Immature natural killer cell (primary cell): Measurements from ENCODE around the gene CASZ1. TPM values are rescaled to one million over a fixed set of nuclear protein-coding genes. Genes with fewer than 3 reads are reported as not detected.

Experiments
- DNase-seq, 3 donors: peaks; one replicate each; pipeline ENCODE4 v3.0.0; 2022; ENCODE audit warnings: mixed read lengths in 1 of 3
- H3K27ac Mint-ChIP-seq, 6 donors: one replicate each; pipeline ENCODE4 v1.8.0; 2020; ENCODE audit warnings: mixed read lengths in 6 of 6, mild to moderate bottlenecking in 5 of 6, inconsistent platforms in 4 of 6, moderate library complexity in 3 of 6
- H3K27me3 Mint-ChIP-seq, 3 donors: one replicate each; pipeline ENCODE4 v1.8.0; 2020 to 2021; ENCODE audit warnings: low read depth in 3 of 3, mild to moderate bottlenecking in 3 of 3, mixed read lengths in 3 of 3, moderate library complexity in 3 of 3, inconsistent platforms in 1 of 3
- H3K36me3 Mint-ChIP-seq, 3 donors: one replicate each; pipeline ENCODE4 v1.8.0; 2020; ENCODE audit warnings: mixed read lengths in 3 of 3, inconsistent platforms in 2 of 3, mild to moderate bottlenecking in 2 of 3
- H3K4me1 Mint-ChIP-seq, 2 donors: one replicate each; pipeline ENCODE4 v1.8.0; 2020; ENCODE audit warnings: inconsistent platforms in 2 of 2, mild to moderate bottlenecking in 2 of 2, mixed read lengths in 2 of 2, moderate library complexity in 1 of 2
- H3K4me3 Mint-ChIP-seq, 5 donors: one replicate each; pipeline ENCODE4 v1.8.0; 2020; ENCODE audit warnings: mild to moderate bottlenecking in 5 of 5, mixed read lengths in 5 of 5, inconsistent platforms in 3 of 5, moderate library complexity in 3 of 5
- H3K9me3 Mint-ChIP-seq, 6 donors: one replicate each; pipeline ENCODE4 v1.8.0; 2020; ENCODE audit warnings: mild to moderate bottlenecking in 6 of 6, mixed read lengths in 6 of 6, inconsistent platforms in 4 of 6, moderate library complexity in 3 of 6
- polyA plus RNA-seq, 3 donors: library from polyadenylated mRNA; unstranded; fragments of 300-500 nt; fragmentation: Illumina TruSeq; gene quantifications; one replicate each; pipeline ENCODE4 v1.2.3, GENCODE V29; 2021

The CASZ1 gene
- polyA plus RNA-seq, 3 donors from 2014 or later: 1.0 to 6.5 (median 1.9) TPM

DNA sequence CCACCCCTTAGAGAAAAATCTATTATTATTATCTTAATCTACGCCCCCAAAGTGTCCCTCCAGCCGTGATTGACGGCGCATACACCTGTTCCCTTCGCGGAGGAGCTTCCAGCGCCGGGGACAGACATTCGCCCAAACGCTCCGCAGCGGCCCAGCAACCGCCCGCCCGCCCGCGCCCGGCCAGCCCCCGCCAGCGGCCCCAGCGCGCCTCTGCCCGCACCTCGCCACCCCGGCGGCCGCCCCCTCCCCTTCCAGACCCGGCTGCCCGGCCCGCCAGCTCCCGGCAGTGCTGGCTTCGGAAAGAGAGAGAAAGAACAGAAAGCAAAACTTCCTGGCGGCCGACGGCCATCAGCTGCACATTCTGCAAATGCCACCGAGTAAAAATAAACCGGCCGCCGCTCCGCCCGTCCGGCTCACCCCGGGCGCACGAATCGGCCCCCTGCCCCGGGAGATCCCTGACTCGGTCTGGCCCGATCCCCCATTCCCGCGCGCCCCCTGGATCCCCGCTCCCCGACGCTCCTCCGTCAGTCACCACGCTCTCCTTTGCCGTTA, 1.6 kb downstream of the CASZ1 start:
- H3K27me3 Mint-ChIP-seq: peaks cover 5 to 13% (median 8%) of the 10 kb centered on the region in 3 donors
- peaks cover 6 to 11% of the 10 kb centered on the region in 2 donors for H3K4me1 Mint-ChIP-seq
- H3K4me3 Mint-ChIP-seq: peak overlapping the region in 4 of 5 donors; percentile 50 to 67 (median 64)
- H3K9me3 Mint-ChIP-seq: peaks cover 0 to 2% (median 0%) of the 10 kb centered on the region in 6 donors
- H3K36me3 Mint-ChIP-seq: no peaks in the 10 kb centered on the region
- DNase-seq: no peak
- H3K27ac Mint-ChIP-seq: no peak overlapping the region

DNA sequence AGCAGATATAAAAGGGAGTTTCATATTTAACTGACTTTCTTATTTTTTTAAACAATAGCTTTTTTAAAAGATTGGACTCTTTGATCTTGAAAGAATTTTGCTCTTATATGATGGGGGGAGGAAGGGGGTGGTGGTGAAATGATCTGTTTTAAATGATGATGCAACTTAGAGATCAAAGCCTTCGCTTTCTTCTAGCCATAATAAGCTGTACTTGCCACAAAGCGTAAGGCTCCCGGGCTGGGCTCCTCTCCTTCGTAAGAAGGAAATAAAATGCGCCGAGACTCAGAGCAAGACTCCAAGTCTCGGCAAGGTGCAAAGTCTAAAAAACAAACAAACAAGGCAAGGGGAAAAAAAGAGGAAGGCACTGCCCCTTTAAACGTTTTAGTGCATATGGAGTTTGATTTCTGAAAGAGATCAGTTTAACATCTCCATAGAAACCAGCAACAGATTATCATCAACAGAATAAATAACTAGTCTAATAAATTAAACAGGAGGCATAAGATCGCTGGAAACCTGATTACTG, 3.3 kb downstream of the CASZ1 start:
- H3K27ac Mint-ChIP-seq: no peak overlapping the region
- no peaks in the 10 kb centered on the region for H3K36me3 Mint-ChIP-seq
- H3K4me1 Mint-ChIP-seq: peaks cover 6 to 11% of the 10 kb centered on the region in 2 donors
- DNase-seq: no peak
- H3K9me3 Mint-ChIP-seq: peaks cover 0 to 2% (median 0%) of the 10 kb centered on the region in 6 donors
- H3K27me3 Mint-ChIP-seq: peaks cover 5 to 13% (median 8%) of the 10 kb centered on the region in 3 donors
- peak overlapping the region in 4 of 5 donors; percentile 1 to 46 (median 12) for H3K4me3 Mint-ChIP-seq

DNA sequence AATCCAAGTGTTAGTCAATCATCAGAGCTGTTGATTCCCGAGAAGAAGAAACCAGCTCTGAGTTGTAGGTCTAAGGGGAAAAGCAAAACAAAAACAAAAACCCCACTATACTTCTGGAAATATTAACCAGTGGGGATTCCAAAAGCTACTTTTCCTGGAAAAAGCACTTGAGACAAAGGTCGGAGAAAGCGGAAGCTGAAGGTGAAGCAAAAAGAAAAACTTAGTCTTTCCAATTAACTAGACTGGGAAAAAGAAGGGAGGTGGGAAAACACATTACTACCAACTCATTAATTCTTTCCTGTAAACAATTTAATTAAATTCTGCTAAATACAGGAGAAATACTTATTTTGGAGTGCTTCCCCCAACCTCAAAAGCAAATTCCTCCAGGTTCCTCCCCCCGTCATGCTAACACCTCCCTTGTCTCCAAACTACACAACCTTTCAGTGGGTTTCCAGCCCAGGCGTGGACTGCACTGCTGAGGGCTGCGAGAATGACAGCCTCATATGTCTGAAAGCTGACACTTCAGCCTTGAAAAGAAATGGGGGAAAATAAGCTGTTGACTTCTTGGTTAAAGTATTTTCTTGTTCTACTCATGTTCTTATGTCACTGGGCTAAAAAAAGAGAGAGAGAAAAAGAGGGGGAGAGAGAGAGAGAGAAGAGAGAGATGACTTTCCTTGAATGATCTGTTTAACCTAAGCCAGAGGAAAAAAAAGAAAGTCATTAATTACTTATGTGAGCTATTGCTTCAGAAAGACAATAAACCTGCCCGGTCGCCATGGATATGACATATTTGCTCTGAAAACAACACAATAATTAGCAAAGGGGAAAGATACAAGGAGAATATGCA, 5.1 kb downstream of the CASZ1 start:
- Mint-ChIP-seq H3K27me3 (peaks cover 0 to 9% (median 8%) of the 10 kb centered on the region in 3 donors), H3K27ac (no peak overlapping the region), H3K4me1 (peaks cover 6 to 11% of the 10 kb centered on the region in 2 donors), H3K9me3 (peaks cover 0 to 2% (median 0%) of the 10 kb centered on the region in 6 donors), H3K4me3 (no peak overlapping the region), H3K36me3 (no peaks in the 10 kb centered on the region)
- no peak for DNase-seq

DNA sequence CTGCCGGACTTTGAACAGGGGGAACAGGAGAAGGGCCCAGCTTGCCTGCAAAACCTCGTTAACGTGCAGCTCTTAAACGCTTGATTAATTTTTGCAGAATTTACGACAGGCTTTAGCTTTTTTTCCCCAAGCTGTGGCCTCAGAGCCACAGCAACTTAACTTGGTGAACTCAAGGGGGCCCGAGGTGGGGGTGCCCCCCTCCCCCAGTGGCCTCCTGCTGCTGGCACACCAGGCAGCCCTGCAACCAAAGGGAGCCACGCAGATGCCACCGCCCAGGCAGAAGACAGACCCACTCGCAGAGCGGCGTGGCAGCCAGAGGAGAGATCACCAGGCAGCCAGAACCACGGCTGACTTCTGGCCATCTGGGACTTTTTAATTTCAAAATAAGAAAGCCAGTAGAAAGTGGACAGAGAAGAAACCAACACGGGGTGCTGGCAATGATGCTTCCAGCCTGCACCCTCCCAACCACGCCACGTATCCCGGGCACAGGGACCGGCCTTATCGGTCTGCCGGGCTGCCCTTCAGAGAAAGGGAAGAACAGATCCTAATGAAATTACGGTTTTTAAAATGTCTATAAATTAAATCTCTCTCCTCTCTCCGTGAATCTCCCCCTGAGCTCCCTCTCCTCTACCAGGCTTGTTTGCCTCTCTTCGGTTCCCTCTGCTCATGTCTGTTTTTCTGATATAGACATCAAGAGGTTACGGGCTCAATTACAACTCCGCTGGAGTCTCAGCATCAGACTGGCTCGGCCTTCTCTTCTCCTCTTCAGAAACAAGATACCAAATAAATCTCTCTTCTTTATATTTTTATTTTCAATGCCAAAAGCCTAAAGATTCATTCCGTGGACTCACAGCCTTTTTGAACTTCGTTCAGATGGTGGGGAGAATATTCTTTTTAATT, 6.4 kb downstream of the CASZ1 start:
- Mint-ChIP-seq H3K27ac (no peak overlapping the region), H3K4me1 (peaks cover 6 to 9% of the 10 kb centered on the region in 2 donors), H3K9me3 (peaks cover 0 to 2% (median 0%) of the 10 kb centered on the region in 6 donors), H3K27me3 (peaks cover 0 to 9% (median 7%) of the 10 kb centered on the region in 3 donors), H3K36me3 (no peaks in the 10 kb centered on the region), H3K4me3 (no peak overlapping the region)
- DNase-seq: no peak

DNA sequence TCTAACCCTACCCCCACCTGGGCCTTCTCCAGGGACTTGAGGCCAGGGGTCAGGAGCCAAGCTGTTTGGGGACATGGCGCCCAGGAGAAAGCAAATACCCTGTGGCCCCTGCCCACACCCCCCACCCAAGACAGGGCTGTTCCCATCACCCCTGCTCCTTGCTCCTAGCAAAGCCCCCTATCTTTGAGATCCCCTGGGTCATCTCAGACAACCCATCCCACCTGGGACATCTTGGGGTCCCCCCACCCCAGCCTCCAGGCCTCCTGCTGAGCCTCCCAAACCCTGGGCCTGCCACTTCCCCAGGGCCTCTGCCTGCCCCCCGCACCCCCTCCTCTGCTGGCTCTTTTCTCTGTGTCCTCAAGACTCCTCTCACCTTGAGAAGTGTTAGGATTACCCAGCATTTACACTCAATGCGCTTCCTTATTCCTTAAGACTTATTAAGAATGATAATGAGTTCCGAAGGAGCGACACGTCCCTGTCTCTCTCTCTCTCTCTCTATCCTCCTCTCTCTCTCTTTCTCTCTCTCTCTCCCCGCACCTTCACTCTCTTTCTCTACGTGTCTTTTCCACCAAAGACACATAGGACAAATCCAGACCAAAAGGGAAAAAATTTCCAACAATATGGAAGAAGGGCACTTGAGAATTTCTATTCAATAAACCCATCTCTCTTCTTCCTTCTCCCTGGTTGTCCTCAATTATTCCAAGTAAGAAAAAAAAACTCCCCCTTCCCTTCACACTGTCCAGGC, 7.2 kb downstream of the CASZ1 start:
- H3K9me3 Mint-ChIP-seq: peaks cover 0 to 2% (median 0%) of the 10 kb centered on the region in 6 donors
- H3K27ac Mint-ChIP-seq: no peak overlapping the region
- DNase-seq: no peak
- peaks cover 6 to 7% of the 10 kb centered on the region in 2 donors for H3K4me1 Mint-ChIP-seq
- no peaks in the 10 kb centered on the region for H3K36me3 Mint-ChIP-seq
- H3K4me3 Mint-ChIP-seq: no peak overlapping the region
- H3K27me3 Mint-ChIP-seq: peaks cover 0 to 11% (median 7%) of the 10 kb centered on the region in 3 donors

DNA sequence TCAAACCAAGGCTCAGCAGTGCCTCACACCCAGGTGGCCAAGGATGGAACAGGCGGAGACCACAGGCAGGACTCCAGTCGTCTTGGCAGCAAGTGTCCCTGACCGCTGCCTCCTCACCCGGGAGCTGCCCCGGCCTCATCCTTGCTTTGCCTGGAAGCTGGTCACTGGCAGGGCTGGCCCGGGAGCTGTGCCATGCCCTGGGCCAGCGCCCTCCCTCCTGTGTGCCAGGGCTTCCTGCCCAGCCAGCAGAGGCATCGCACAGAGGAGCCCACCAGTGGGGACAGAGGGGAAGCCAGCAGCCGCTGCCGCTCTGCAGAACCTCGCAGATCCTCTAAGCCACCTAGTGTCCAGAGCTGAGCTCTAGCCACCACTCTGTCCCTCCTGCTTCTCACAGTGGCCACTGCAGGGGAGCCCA, 7.8 kb downstream of the CASZ1 start:
- Mint-ChIP-seq H3K27me3 (peaks cover 0 to 10% (median 9%) of the 10 kb centered on the region in 3 donors), H3K4me1 (peaks cover 4 to 6% of the 10 kb centered on the region in 2 donors), H3K36me3 (no peaks in the 10 kb centered on the region), H3K9me3 (peaks cover 0 to 2% (median 0%) of the 10 kb centered on the region in 6 donors), H3K4me3 (no peak overlapping the region), H3K27ac (no peak overlapping the region)
- no peak for DNase-seq

DNA sequence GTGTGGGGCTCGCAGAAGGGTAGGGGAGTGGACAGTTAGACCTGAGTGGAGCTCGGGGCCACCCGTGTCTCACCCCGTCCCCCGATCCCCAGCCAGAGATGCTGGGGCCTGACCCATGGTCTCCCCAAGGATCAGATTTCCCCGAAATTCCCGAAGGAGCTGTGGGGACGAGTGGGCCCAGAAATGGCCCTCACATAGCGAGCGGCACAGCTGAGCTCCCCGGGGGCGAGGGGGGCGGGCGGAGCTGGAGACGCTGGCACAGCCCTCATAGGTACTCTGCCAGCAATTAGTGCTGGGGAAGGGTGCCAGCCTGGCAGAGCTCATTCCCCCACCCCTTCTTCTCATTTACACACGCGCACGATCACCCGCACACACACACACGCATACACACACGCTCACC, 9.2 kb downstream of the CASZ1 start:
- no peaks in the 10 kb centered on the region for H3K4me1 Mint-ChIP-seq
- no peak for DNase-seq
- no peaks in the 10 kb centered on the region for H3K9me3 Mint-ChIP-seq
- no peaks in the 10 kb centered on the region for H3K36me3 Mint-ChIP-seq
- no peak overlapping the region for H3K27ac Mint-ChIP-seq
- H3K4me3 Mint-ChIP-seq: no peak overlapping the region
- peaks cover 0 to 5% (median 5%) of the 10 kb centered on the region in 3 donors for H3K27me3 Mint-ChIP-seq

DNA sequence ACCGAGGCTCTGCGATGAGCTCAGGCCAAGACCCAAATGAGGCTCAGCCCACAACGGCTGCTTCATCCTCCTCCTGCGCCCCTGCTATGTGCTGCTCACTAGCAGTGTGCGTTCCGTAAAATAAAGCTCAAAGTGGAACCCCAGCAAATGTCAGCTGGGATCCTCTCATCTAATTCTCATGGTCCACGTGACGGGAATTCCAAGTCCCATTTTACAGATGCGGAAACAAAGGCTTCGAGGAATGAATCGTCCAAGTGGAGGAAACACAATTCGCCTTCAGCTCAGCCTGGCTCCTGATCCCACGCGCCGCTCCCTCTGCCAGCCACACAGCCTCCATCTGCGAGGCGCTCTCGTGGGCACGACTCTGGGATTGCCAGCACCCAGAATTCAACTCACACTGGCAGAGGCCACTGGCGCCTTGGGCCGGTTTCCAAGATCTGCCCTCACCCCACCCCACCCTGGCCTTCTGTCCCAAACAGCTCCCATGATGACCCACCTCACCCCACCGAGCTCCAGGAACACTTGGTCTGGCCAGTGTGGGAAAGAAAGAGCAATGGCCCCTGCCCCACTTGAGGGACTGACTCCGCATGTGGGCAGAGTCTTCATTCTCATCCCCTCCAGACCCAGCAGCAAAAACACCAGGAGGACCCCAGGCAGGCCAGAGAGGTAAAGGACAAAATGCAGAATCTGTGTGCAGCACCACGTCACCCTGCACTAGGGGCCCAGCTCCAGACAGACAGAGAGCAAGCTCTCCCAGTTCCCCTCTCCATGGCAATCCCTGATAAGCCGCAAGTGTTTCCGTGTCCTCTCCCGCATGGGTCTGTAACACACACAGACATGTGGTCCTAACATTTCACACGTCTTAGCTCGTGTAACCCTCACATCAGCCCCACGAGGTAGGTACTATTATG, 10.5 kb downstream of the CASZ1 start:
- no peak overlapping the region for H3K4me3 Mint-ChIP-seq
- no peaks in the 10 kb centered on the region for H3K36me3 Mint-ChIP-seq
- H3K9me3 Mint-ChIP-seq: no peaks in the 10 kb centered on the region
- DNase-seq: no peak
- H3K4me1 Mint-ChIP-seq: no peaks in the 10 kb centered on the region
- peaks cover 0 to 5% (median 5%) of the 10 kb centered on the region in 3 donors for H3K27me3 Mint-ChIP-seq
- H3K27ac Mint-ChIP-seq: no peak overlapping the region

DNA sequence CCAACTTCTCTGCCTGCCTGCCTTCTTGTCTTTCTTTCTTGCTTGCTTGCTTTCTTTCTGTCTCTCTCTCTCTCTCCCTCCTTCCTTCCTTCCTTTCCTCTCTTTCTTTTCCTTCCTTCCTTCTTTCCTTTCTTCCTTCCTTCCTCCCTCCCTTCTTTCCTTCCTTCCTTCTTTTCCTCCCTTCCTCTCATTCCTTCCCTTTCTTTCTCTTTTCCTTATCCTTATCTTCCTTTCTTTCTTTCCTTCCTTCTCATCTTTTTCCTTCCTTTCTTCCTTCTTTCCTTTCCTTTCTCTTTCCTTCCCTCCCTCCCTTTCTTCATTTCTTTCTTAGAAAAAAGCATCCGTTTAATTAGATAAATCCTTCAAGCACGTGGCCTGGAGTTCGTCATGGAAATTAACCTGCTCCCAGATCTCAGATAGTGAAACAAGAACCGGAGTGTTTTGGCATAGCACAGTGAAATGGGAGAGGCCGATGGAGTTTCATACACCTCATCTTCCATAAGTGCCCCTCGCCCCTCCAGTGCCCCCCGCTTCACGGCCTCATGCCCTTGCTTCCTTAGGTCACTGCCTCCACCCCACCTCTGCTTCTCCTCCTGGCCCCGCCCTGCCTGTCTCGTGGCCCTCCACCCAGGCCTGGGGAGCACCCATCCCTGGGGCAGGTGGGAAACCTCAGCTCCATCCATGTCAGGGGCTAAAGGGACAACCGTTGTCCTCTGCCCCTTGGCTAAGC, 11.3 kb downstream of the CASZ1 start:
- H3K27me3 Mint-ChIP-seq: peaks cover 0 to 5% (median 5%) of the 10 kb centered on the region in 3 donors
- H3K4me3 Mint-ChIP-seq: no peak overlapping the region
- no peak overlapping the region for H3K27ac Mint-ChIP-seq
- DNase-seq: no peak
- no peaks in the 10 kb centered on the region for H3K36me3 Mint-ChIP-seq
- H3K4me1 Mint-ChIP-seq: no peaks in the 10 kb centered on the region
- no peaks in the 10 kb centered on the region for H3K9me3 Mint-ChIP-seq

DNA sequence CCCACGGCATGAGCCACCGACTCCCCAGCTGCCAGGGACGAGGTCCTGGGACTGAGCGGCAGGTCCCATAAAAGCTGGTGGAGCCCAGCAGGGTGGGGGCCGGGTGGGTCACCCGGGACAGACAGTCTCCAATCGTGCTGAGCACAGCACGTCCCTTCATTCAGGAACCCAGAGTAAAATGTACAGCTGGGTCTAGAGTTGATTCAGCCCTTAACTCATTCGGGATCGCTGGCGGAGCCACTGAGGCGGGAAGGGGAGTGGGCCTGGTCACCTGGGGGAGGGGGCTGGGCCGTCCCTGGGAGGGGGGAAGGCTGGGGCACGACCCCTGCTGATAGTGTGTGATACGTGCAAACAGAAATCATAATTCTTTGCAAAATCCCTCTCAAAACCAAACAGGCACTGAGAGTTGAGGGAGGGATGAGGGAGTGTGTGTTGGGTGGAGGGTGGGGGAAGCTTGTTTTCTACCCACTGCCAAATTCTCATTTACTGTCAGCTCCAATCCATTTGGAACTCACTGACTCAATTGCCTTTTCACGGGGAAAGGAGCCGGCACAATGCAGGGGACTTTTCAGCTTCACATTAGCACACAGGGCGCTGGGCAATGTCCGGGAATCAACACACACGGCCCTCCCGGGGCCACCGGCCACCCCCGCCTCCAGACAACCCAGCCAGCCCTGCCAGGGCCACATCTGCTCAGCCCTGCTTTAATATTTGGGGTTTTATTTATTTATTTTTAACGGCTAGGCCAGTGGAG, 13.8 kb downstream of the CASZ1 start:
- no peaks in the 10 kb centered on the region for H3K36me3 Mint-ChIP-seq
- no peak for DNase-seq
- H3K27ac Mint-ChIP-seq: no peak overlapping the region
- H3K4me1 Mint-ChIP-seq: no peaks in the 10 kb centered on the region
- no peaks in the 10 kb centered on the region for H3K9me3 Mint-ChIP-seq
- no peak overlapping the region for H3K4me3 Mint-ChIP-seq
- peaks cover 0 to 5% (median 4%) of the 10 kb centered on the region in 3 donors for H3K27me3 Mint-ChIP-seq

DNA sequence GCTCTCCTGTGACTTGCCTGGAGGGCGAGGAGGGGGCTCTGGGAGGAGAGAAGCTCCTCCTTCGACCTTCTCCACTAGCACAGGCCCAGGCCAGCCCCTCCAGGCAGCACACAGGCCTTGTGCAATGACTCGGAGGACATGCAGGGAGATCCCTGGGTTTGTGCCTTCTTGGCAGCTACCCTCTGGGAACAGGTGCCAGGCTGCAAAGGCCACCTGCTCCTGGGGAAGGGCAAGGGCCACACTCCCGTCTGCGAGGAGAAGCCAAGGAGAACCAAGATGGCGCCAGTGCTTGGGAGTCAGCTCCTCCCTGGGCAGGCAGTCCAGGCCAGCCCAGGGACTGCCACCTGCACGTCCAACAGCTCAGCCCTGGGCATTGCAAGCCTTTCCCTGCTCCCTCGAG, 15.3 kb downstream of the CASZ1 start:
- peaks cover 0 to 5% (median 2%) of the 10 kb centered on the region in 3 donors for H3K27me3 Mint-ChIP-seq
- H3K4me3 Mint-ChIP-seq: no peak overlapping the region
- no peak overlapping the region for H3K27ac Mint-ChIP-seq
- H3K9me3 Mint-ChIP-seq: no peaks in the 10 kb centered on the region
- H3K36me3 Mint-ChIP-seq: no peaks in the 10 kb centered on the region
- DNase-seq: no peak
- H3K4me1 Mint-ChIP-seq: no peaks in the 10 kb centered on the region
